Keratinocyte (primary cell): ENCODE measurements around the gene APCDD1L. TPM values are rescaled to one million over a fixed set of nuclear protein-coding genes. Genes with fewer than 3 reads are reported as not detected.

ENCODE experiments used
- DNase-seq: peaks from one replicate; pipeline ENCODE4 v3.0.0-alpha.2; 2011; ENCODE audit warnings: low read depth, missing footprints, low spot score
- FAIRE-seq: peaks from 2 replicates; lab custom pipeline; 2011; peaks lifted over from hg19 to GRCh38; lab: Jason Lieb, UNC
- H2AFZ ChIP-seq: 2 replicates; pipeline ENCODE4 v1.6.0; 2012; ENCODE audit warnings: low read length, control low read depth, inconsistent platforms; ENCODE audit not compliant: control insufficient read depth
- H3K27ac ChIP-seq: 2 replicates; pipeline ENCODE4 v1.5.1; 2011; ENCODE audit warnings: low read length; ENCODE audit not compliant: control insufficient read depth, insufficient read depth
- H3K27me3 ChIP-seq: 3 replicates; pipeline ENCODE4 v1.6.0; 2011; ENCODE audit warnings: low read length; ENCODE audit not compliant: control insufficient read depth, insufficient read depth; ENCODE audit errors: extremely low read depth
- H3K36me3 ChIP-seq, 2 experiments: 2 replicates in 1 of 2; 3 replicates in 1 of 2; pipeline ENCODE4 v1.5.1; 2011; ENCODE audit warnings: low read length in 2 of 2, mild to moderate bottlenecking in 1 of 2; ENCODE audit not compliant: control insufficient read depth in 2 of 2, insufficient read depth in 2 of 2; ENCODE audit errors: extremely low read depth in 1 of 2
- H3K4me1 ChIP-seq: 3 replicates; pipeline ENCODE4 v1.5.1; 2011; ENCODE audit warnings: low read length; ENCODE audit not compliant: control insufficient read depth, insufficient read depth; ENCODE audit errors: extremely low read depth
- H3K4me2 ChIP-seq: 3 replicates; pipeline ENCODE4 v1.6.0; 2011; ENCODE audit warnings: low read depth, low read length; ENCODE audit not compliant: control insufficient read depth, insufficient read depth; ENCODE audit errors: extremely low read depth
- H3K4me3 ChIP-seq, 3 experiments: fragments of 200-600 bp in 1 of 3; sonication (generic) in 1 of 3; 2 replicates in 2 of 3; 3 replicates in 1 of 3; pipeline ENCODE4 v1.5.1; 2011 to 2016; ENCODE audit warnings: low read length in 3 of 3, mild to moderate bottlenecking in 3 of 3, control low read depth in 2 of 3, inconsistent platforms in 1 of 3, low read depth in 1 of 3, mixed read lengths in 1 of 3, mixed run types in 1 of 3, moderate library complexity in 1 of 3; ENCODE audit not compliant: control insufficient read depth in 2 of 3, insufficient read depth in 2 of 3; ENCODE audit errors: extremely low read depth in 1 of 3
- H3K79me2 ChIP-seq: 2 replicates; pipeline ENCODE4 v1.6.0; 2012; ENCODE audit warnings: low read length; ENCODE audit not compliant: control insufficient read depth, insufficient read depth
- H3K9ac ChIP-seq: 3 replicates; pipeline ENCODE4 v1.6.0; 2011; ENCODE audit warnings: low read length; ENCODE audit not compliant: control insufficient read depth, insufficient read depth; ENCODE audit errors: extremely low read depth
- H3K9me1 ChIP-seq: 3 replicates; pipeline ENCODE4 v1.6.0; 2011; ENCODE audit warnings: low read length; ENCODE audit not compliant: control insufficient read depth, insufficient read depth; ENCODE audit errors: extremely low read depth
- H3K9me3 ChIP-seq: 2 replicates; pipeline ENCODE4 v1.5.1; 2012; ENCODE audit warnings: low read depth, low read length; ENCODE audit not compliant: control insufficient read depth
- H4K20me1 ChIP-seq: 3 replicates; pipeline ENCODE4 v1.6.0; 2011; ENCODE audit warnings: low read length; ENCODE audit not compliant: control insufficient read depth, insufficient read depth; ENCODE audit errors: extremely low read depth
- CTCF ChIP-seq, 3 experiments: IDR thresholded peaks in 1 of 3; conservative IDR thresholded peaks in 1 of 3; optimal IDR thresholded peaks in 1 of 3; 2 replicates in 2 of 3; 3 replicates in 1 of 3; pipeline versions ENCODE3 to v1.5.1; 2011; ENCODE audit warnings: low read length in 3 of 3, mild to moderate bottlenecking in 3 of 3, moderate library complexity in 2 of 3, control low read depth in 1 of 3, inconsistent platforms in 1 of 3; ENCODE audit not compliant: insufficient read depth in 2 of 3; ENCODE audit errors: extremely low read depth in 1 of 3
- EZH2 ChIP-seq: IDR thresholded peaks from one replicate; pipeline ENCODE4 v1.6.1; 2012; ENCODE audit warnings: inconsistent platforms, mild to moderate bottlenecking, low read length, moderate library complexity
- dilution Hi-C: fragments of 300-500 bp; cut with MboI; formaldehyde crosslinking; loops from one replicate; pipeline ENCODE4 v1.7.0; 2020; ENCODE audit warnings: low sequenced_read_pairs; ENCODE audit not compliant: extremely low pct_ligation_motif_present
- polyA plus RNA-seq, 5 experiments: library from polyadenylated mRNA; depleted of rRNA in 3 of 5; stranded (reverse) in 3 of 5; stranded (forward) in 1 of 5; unstranded in 1 of 5; fragments of >200 nt; gene quantifications; 1 replicate in 1 of 5; 2 replicates in 3 of 5; 3 replicates in 1 of 5; pipeline versions ENCODE4 v1.2.1 to v1.2.3, GENCODE V29; 2011 to 2012; ENCODE audit warnings: missing spikeins in 2 of 5, low read depth in 1 of 5, low replicate concordance in 1 of 5

The APCDD1L gene
- polyA plus RNA-seq, 1 donor (not counting 4 experiments of a cell fraction or from before 2014, with no cell fraction given) = 0.67 TPM

GRCh38 chr20:58433029-58433647 is 82.1 kb downstream of the APCDD1L start:
- Histone ChIP-seq H2AFZ (no peak overlapping the region), H3K9ac (no peak overlapping the region), H3K36me3 (peaks cover 4 to 10% of the 10 kb centered on the region in 2 experiments), H3K27me3 (no peaks in the 10 kb centered on the region), H3K4me3 (no peak overlapping the region), H3K79me2 (peaks cover 83% of the 10 kb centered on the region), H3K9me1 (no peaks in the 10 kb centered on the region), H3K4me2 (no peak overlapping the region), H3K27ac (no peak overlapping the region), H3K9me3 (no peaks in the 10 kb centered on the region), H4K20me1 (peaks cover 7% of the 10 kb centered on the region), H3K4me1 (peaks cover 8% of the 10 kb centered on the region)
- TF ChIP-seq EZH2 (no peak), CTCF (optimal IDR thresholded peaks at IDR 0.05 in 1 of 3, IDR thresholded peaks at IDR 0.05 in 1 of 3, conservative IDR thresholded peaks at IDR 0.05 in 1 of 3; ENCODE audit: extremely low read depth in 1 of 3, insufficient read depth in 2 of 3, low read length in 3 of 3) (no peak)
- no peak for DNase-seq
- dilution Hi-C loops = no loop called here
- FAIRE-seq = no peak

GRCh38 chr20:58432186-58432954 is 82.8 kb downstream of the APCDD1L start:
- peaks cover 8% of the 10 kb centered on the region for H3K4me1 ChIP-seq
- H3K36me3 ChIP-seq = peaks cover 2 to 6% of the 10 kb centered on the region in 2 experiments
- H3K9me3 ChIP-seq = no peaks in the 10 kb centered on the region
- no peaks in the 10 kb centered on the region for H3K9me1 ChIP-seq
- dilution Hi-C loops = no loop called here
- FAIRE-seq = no peak
- peaks cover 7% of the 10 kb centered on the region for H4K20me1 ChIP-seq
- H3K9ac ChIP-seq = no peak overlapping the region
- TF ChIP-seq EZH2 = no peak
- no peak for TF ChIP-seq CTCF (optimal IDR thresholded peaks at IDR 0.05 in 1 of 3, IDR thresholded peaks at IDR 0.05 in 1 of 3, conservative IDR thresholded peaks at IDR 0.05 in 1 of 3; ENCODE audit: extremely low read depth in 1 of 3, insufficient read depth in 2 of 3, low read length in 3 of 3)
- no peak for DNase-seq
- H3K27ac ChIP-seq = no peak overlapping the region
- H3K27me3 ChIP-seq = no peaks in the 10 kb centered on the region
- no peak overlapping the region for H2AFZ ChIP-seq
- peaks cover 84% of the 10 kb centered on the region for H3K79me2 ChIP-seq
- no peak overlapping the region for H3K4me3 ChIP-seq
- H3K4me2 ChIP-seq = no peak overlapping the region
